T-helper 2 cell (primary cell): ENCODE results near the gene SDE2.
"Not testable (repeated sequence)": the region's sequence is repeated elsewhere in the genome, so short reads cannot be mapped to it uniquely, and the experiment has no call there.

Experiments
- DNase-seq, 5 experiments: peaks; one replicate each; pipeline versions ENCODE4 v3.0.0 to v3.0.0-alpha.2; 2012 to 2022

SDE2 gene

GRCh38 chr1:225974454-225974853, 24.7 kb downstream of the SDE2 start:
- DNase-seq, result no peak

- DNase-seq, result no peak
These were observed 26.0 kb downstream of the SDE2 start for GRCh38 chr1:225973158-225973557.

- DNase-seq, result no peak
These were observed 26.6 kb downstream of the SDE2 start for GRCh38 chr1:225972344-225973152.

DNA sequence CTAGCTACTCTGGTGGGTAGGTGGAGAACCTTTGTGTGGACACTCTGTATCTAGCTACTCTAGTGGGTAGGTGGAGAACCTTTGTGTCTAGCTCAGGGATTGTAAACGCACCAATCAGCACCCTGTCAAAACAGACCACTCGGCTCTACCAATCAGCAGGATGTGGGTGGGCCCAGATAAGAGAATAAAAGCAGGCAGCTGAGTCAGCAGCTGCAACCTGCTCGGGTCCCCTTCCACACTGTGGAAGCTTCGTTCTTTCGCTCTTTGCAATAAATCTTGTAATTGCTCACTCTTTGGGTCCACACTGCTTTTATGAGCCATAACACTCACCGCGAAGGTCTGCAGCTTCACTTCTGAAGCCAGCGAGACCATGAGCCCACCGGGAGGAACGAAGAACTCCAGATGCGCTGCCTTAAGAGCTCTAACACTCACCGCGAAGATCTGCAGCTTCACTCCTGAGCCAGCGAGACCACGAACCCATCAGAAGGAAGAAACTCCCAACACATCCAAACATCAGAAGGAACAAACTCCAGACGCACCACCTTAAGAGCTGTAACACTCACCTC, 28.5 kb downstream of the SDE2 start:
- DNase-seq, result not testable (repeated sequence)

GRCh38 chr1:225969751-225970150, 29.4 kb downstream of the SDE2 start:
- not testable (repeated sequence) for DNase-seq

- no peak for DNase-seq
These were observed 33.9 kb downstream of the SDE2 start for GRCh38 chr1:225965231-225965630.

DNA sequence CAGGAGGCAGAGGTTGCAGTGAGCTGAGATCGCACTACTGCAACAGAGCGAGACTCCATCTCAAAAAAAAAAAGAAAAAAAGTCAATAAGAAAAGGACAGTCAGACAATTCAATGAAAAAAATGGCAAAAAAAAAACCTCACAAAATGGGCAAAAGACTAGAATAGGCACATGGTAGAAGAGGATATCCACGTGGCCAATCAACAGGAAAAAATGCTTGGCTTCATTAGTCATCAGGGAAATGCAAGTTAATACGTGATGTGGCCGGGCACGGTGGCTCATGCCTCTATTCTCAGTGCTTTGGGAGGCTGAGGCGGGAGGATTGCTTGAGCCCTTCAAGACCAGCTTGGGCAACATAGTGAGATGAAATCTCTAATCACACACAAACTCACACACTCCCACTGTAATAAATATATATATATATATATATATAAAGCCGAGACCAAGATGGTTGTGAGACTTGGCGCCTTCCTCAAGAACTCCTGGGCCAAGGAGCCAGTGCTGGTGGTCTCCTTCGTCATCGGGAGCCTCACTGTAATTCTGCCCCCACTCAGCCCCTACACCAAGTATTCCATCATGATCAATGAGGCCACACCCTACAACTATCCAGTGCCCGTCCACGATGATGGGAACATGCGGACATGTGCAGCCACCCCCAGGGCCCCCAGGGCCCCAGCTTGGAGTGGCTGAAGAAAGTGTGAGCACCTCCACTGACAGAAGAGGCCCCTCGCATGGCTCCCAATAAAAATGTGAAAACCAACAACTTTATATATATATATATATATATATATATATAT, 35.2 kb downstream of the SDE2 start:
- no peak for DNase-seq

- DNase-seq, result peak; percentile 21 to 51 (median 38)
These were observed 36.6 kb downstream of the SDE2 start for GRCh38 chr1:225962440-225962975.

- DNase-seq, result no peak
These were observed 37.3 kb downstream of the SDE2 start for GRCh38 chr1:225961659-225962439.

- no peak for DNase-seq
These were observed 41.1 kb downstream of the SDE2 start for GRCh38 chr1:225958041-225958440.

DNA sequence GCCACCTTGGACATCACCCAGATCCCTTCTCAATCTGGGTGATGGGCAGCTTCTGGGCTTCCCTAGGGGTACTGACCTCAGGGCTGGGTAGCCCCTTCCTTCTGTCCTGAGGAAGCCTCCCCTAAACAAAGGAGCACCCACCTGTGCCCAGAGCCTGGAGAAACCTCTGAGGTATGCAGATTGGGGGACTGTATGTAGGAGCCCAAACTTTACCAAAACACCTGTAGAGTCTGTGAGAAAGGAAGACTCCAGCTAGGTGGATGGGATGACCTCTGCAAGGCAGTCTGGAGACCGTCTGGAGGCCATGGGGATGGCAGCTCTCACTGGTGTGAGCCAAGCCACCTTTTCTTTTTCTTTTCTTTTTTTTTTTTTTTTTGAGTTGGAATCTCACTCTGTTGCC, 44.4 kb downstream of the SDE2 start:
- no peak for DNase-seq

DNA sequence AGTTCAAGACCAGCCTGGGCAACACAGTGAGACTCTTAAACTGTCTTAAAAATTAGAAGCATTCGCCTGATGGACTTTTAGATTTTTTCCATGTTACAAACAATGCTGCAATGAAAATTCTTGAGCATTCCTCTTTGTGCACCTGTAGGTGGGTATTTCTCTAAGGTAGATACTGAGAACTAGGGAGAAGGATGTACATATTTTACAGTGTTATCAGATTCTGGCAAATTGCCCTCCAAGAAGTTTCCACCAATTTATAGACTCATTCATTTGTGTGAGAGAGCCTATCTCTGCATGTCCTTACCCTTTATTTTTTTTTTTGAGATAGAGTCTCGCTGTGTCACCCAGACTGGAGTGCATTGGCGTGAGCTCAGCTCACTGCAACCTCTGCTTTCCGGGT, 45.8 kb downstream of the SDE2 start:
- no peak for DNase-seq

DNA sequence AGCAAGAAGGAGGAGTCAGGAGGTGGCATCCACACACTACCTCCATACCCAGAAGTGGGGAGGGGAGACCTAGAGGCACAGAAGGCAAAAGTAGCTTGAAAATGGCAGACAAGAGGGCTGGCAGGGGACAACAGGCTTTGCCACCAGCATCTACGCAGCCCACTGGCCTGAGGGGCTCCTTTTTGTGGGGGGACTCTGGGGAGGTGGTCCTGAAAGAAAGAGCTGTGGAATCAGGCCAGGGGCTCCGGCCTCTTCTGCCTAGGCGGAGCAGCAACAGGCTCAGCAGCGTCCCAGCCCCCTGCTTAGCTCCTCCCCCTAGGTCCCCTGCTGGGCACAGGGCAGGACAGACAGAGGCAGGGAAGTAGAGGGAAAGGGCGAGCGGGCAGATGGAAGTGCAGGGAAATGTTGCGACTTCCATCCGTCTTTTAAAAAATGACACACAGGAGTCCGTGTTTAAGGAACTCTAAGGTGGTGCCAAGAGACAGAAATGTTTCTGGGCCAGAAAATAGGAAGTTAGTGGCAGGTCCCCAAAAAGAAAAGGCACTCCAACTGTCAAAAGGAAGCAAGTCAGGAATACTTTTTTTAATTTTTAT, 48.1 kb downstream of the SDE2 start:
- no peak for DNase-seq

- DNase-seq, result no peak
These were observed 50.1 kb downstream of the SDE2 start for GRCh38 chr1:225949041-225949440.

DNA sequence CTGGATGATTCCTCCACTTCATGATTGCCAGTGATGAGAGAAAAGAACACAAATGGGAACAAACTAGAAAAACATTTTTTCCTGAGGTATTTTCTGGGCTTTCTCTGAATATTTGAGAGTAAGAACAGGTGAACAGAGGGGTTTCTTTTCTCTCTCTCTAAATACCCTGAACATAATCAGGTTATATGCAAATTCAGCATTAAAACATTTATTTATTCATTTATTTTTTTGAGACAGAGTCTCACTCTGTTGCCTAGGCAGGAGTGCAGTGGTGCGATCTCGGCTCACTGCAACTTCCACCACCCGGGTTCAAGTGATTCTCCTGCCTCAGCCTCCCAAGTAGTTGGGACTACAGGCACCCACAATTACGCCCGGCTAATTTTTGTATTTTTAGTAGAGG, 52.3 kb downstream of the SDE2 start:
- DNase-seq, result no peak

DNA sequence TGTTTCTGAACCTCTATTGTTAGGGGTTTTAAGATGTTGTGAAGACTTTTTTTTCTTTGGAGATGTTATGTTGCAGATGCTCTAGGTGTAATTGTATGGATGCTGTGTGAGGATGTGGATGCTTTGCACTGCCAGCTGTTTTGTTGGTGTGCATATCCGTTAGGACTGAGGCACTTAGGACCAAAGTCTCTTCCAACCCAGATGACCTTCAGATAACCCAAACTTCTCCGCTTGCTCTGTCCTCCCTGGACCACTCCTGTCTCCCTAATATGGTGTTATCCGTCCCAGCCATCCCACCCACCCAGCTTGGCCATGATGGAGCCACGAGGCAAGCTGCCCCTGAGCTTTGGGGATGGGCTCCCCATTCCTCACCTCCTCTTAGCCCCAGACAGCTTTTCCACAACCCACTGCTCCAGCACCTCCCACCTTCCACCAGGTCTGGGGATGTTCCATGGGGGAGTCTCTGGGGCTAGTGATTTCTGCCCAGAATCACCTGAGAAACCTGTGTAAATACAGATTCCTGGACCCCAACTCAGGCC, 53.0 kb downstream of the SDE2 start:
- no peak for DNase-seq

DNA sequence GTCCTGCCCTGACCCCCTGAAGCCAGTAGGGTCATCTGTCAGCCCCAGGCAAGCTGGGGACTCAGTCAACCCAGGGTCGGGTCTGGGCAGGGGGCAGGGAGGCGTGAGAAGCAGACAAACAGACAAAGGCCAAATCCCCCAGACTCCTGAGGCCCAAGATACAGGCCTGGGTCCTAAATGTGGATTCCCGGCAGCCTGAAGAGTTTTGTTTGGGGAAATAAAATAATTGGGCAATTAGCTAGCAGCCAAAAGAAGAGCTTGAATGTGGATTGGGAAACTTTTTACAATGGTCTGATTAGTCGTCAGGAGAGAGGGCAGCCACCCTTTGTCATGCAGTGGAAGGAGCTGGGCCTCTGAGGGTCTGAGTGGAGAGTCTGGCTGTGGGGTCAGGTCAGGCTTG, 53.6 kb downstream of the SDE2 start:
- DNase-seq, result no peak

DNA sequence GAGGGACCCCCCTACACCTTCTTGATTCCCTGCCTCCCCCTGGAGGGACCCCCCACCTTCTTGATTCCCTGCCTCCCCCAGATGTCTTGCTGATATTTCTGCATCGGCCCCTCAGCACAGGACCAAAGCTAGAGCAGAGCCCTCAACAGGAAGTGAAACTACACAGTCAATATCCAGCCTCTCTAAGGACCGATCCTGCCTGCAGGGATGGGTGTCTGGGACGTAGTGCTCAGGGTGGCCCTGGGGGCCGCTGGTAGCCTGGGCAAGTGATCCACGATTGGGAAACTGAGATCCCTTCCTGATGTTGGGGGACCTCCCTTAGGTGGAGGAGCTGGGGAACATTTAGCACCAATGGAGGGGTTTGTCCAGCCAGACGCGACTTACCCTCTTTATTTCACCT, 54.2 kb downstream of the SDE2 start:
- peak in 1 of 5 experiments; percentile 31 for DNase-seq

DNA sequence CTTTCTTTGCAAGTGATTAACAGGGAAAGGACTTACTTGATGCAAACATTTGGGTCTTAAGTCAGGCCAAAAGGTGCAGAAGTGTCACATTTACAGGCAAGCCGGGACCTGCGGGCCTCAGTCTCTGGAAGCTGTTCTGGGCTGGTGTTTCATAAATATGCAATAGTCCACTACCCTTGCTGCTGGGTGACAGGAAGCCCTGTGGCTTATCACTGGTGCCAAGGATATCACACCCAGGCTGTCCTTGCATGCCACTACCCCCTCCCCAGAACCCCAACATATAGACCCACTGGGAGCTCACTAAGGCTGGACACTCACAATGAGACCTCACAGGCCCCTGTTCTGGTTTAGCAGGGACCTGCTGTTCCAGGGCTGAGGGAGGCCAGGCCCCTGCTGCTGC, 54.8 kb downstream of the SDE2 start:
- no peak for DNase-seq

GRCh38 chr1:225943582-225943981, 55.6 kb downstream of the SDE2 start:
- no peak for DNase-seq

- no peak for DNase-seq
These were observed 56.6 kb downstream of the SDE2 start for GRCh38 chr1:225942574-225942973.

GRCh38 chr1:225941942-225942222, 57.3 kb downstream of the SDE2 start:
- no peak for DNase-seq
